HUES48 (cell line): Measurements from ENCODE around the gene RAB31.

Source experiments
- H3K27ac ChIP-seq: one replicate; pipeline ENCODE4 v1.7.0; 2013; ENCODE audit warnings: low read depth, low read length, inconsistent platforms
- H3K27me3 ChIP-seq: 2 replicates; pipeline ENCODE4 v1.6.1; 2013; ENCODE audit warnings: mild to moderate bottlenecking, low read length; ENCODE audit not compliant: control insufficient read depth, insufficient read depth
- H3K36me3 ChIP-seq: 2 replicates; pipeline ENCODE4 v1.6.1; 2013; ENCODE audit warnings: low read length; ENCODE audit not compliant: control insufficient read depth, insufficient read depth
- H3K4me1 ChIP-seq: 2 replicates; pipeline ENCODE4 v1.6.1; 2013; ENCODE audit warnings: mild to moderate bottlenecking, low read length; ENCODE audit not compliant: control insufficient read depth, insufficient read depth
- H3K4me3 ChIP-seq: 2 replicates; pipeline ENCODE4 v1.5.1; 2013; ENCODE audit warnings: mild to moderate bottlenecking, low read depth, low read length
- H3K9ac ChIP-seq: 2 replicates; pipeline ENCODE4 v1.6.1; 2013; ENCODE audit warnings: mild to moderate bottlenecking, low read depth, low read length, moderate library complexity
- H3K9me3 ChIP-seq: 2 replicates; pipeline ENCODE4 v1.6.1; 2013; ENCODE audit warnings: low read length; ENCODE audit not compliant: control insufficient read depth, insufficient read depth

Gene RAB31

GRCh38 chr18:9808295-9809241 lies 100.5 kb downstream of the RAB31 start:
- H3K27ac ChIP-seq: peak overlapping the region; percentile 36

GRCh38 chr18:9809697-9810096 lies 101.6 kb downstream of the RAB31 start:
- H3K27ac ChIP-seq: no peak overlapping the region
- peaks cover 30% of the 10 kb centered on the region for H3K4me1 ChIP-seq

More at GRCh38 chr18:9808295-9809241, 100.5 kb downstream of the RAB31 start:
- Histone ChIP-seq H3K9ac (peak overlapping the region; percentile 35), H3K4me3 (0 out of 2 replicates have a peak overlapping the region, but pooled peaks have one; percentile 5), H3K4me1 (peaks cover 41% of the 10 kb centered on the region), H3K36me3 (no peaks in the 10 kb centered on the region), H3K27me3 (no peaks in the 10 kb centered on the region), H3K9me3 (no peaks in the 10 kb centered on the region)

GRCh38 chr18:9810299-9810698 lies 102.2 kb downstream of the RAB31 start:
- Histone ChIP-seq H3K4me3 (no peak overlapping the region), H3K27me3 (no peaks in the 10 kb centered on the region), H3K9ac (no peak overlapping the region), H3K27ac (no peak overlapping the region), H3K4me1 (peaks cover 30% of the 10 kb centered on the region), H3K36me3 (no peaks in the 10 kb centered on the region), H3K9me3 (no peaks in the 10 kb centered on the region)

More at GRCh38 chr18:9809697-9810096, 101.6 kb downstream of the RAB31 start:
- Histone ChIP-seq H3K9ac (no peak overlapping the region), H3K4me3 (no peak overlapping the region), H3K36me3 (no peaks in the 10 kb centered on the region), H3K9me3 (no peaks in the 10 kb centered on the region), H3K27me3 (no peaks in the 10 kb centered on the region)

- Histone ChIP-seq H3K9me3 (no peaks in the 10 kb centered on the region), H3K36me3 (no peaks in the 10 kb centered on the region), H3K9ac (no peak overlapping the region), H3K27me3 (no peaks in the 10 kb centered on the region), H3K27ac (no peak overlapping the region), H3K4me3 (no peak overlapping the region), H3K4me1 (peaks cover 30% of the 10 kb centered on the region)
These were observed 103.0 kb downstream of the RAB31 start for GRCh38 chr18:9810994-9811705.

GRCh38 chr18:9811978-9812377 lies 103.9 kb downstream of the RAB31 start:
- Histone ChIP-seq H3K9me3 (no peaks in the 10 kb centered on the region), H3K9ac (no peak overlapping the region), H3K4me3 (no peak overlapping the region), H3K36me3 (no peaks in the 10 kb centered on the region), H3K4me1 (peaks cover 30% of the 10 kb centered on the region), H3K27me3 (no peaks in the 10 kb centered on the region), H3K27ac (no peak overlapping the region)

GRCh38 chr18:9814431-9814830 lies 106.3 kb downstream of the RAB31 start:
- H3K36me3 ChIP-seq: no peaks in the 10 kb centered on the region
- no peak overlapping the region for H3K27ac ChIP-seq
- H3K9me3 ChIP-seq: no peaks in the 10 kb centered on the region; the same call in 1 of the 2 replicates
- peaks cover 12% of the 10 kb centered on the region for H3K4me1 ChIP-seq
- H3K9ac ChIP-seq: no peak overlapping the region
- H3K27me3 ChIP-seq: no peaks in the 10 kb centered on the region
- no peak overlapping the region for H3K4me3 ChIP-seq

GRCh38 chr18:9817286-9817685 lies 109.2 kb downstream of the RAB31 start:
- Histone ChIP-seq H3K9me3 (no peaks in the 10 kb centered on the region; the same call in 1 of the 2 replicates), H3K27ac (no peak overlapping the region), H3K27me3 (no peaks in the 10 kb centered on the region), H3K4me1 (peaks cover under 1% of the 10 kb centered on the region; the same call in 1 of the 2 replicates), H3K9ac (no peak overlapping the region), H3K36me3 (no peaks in the 10 kb centered on the region), H3K4me3 (no peak overlapping the region)

- Histone ChIP-seq H3K27me3 (no peaks in the 10 kb centered on the region), H3K27ac (no peak overlapping the region), H3K9ac (no peak overlapping the region), H3K4me3 (no peak overlapping the region), H3K36me3 (no peaks in the 10 kb centered on the region), H3K4me1 (no peaks in the 10 kb centered on the region), H3K9me3 (no peaks in the 10 kb centered on the region; the same call in 1 of the 2 replicates)
These were observed 109.8 kb downstream of the RAB31 start for GRCh38 chr18:9817725-9818422.

GRCh38 chr18:9818423-9818734 lies 110.3 kb downstream of the RAB31 start:
- Histone ChIP-seq H3K27me3 (no peaks in the 10 kb centered on the region), H3K27ac (no peak overlapping the region), H3K4me3 (no peak overlapping the region), H3K9me3 (no peaks in the 10 kb centered on the region; the same call in 1 of the 2 replicates), H3K9ac (no peak overlapping the region), H3K4me1 (no peaks in the 10 kb centered on the region), H3K36me3 (no peaks in the 10 kb centered on the region)

- Histone ChIP-seq H3K27me3 (no peaks in the 10 kb centered on the region), H3K27ac (no peak overlapping the region), H3K4me3 (no peak overlapping the region), H3K36me3 (no peaks in the 10 kb centered on the region), H3K9ac (no peak overlapping the region), H3K9me3 (no peaks in the 10 kb centered on the region; the same call in 1 of the 2 replicates), H3K4me1 (no peaks in the 10 kb centered on the region)
These were observed 112.0 kb downstream of the RAB31 start for GRCh38 chr18:9820127-9820526.
